HG03575 (cell line): ENCODE measurements around the gene UIMC1.

ENCODE experiments used
- ATAC-seq: cut with Tn5 transposase; IDR thresholded peaks from one replicate; pipeline ENCODE4 v1.9.1; 2021; ENCODE audit not compliant: unreplicated experiment, insufficient number of reproducible peaks, low FRiP score; ENCODE audit errors: extremely low read depth

UIMC1 gene

DNA sequence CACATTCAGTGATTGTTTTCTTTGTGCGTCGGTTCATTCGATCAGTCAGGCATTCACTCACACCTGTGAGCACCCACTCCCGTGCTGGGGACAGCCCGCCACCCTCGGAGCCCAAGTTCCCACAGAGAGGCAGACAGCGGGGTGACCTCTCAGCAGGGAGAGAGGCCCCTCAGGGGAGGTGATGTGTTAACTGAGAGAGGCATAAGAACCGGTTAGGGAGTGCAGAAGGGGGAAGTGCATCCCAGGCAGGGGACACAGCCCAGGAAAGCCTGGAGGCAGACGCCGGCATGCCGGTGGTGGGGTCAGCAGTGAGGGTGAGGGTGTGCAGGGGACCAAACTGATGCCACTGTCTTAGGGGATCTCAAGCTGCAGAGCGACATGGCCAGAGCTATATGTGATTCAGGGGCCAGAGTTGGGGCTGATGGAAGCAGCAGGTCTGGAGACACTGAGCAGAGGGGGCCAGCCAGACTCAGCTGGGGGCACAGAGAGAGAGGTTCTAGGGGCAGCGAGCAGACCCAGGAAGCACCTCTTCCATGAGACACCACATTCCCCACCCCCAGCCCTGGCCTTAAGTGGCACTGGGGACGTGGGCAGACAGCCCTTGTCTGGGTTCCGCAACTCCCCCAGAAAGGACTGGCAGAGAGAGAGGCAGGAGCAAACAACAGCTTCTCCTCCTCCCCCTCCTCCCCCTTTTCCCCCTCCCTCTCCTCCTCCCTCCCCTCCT lies 143.4 kb downstream of the UIMC1 start:
- no peak for ATAC-seq

DNA sequence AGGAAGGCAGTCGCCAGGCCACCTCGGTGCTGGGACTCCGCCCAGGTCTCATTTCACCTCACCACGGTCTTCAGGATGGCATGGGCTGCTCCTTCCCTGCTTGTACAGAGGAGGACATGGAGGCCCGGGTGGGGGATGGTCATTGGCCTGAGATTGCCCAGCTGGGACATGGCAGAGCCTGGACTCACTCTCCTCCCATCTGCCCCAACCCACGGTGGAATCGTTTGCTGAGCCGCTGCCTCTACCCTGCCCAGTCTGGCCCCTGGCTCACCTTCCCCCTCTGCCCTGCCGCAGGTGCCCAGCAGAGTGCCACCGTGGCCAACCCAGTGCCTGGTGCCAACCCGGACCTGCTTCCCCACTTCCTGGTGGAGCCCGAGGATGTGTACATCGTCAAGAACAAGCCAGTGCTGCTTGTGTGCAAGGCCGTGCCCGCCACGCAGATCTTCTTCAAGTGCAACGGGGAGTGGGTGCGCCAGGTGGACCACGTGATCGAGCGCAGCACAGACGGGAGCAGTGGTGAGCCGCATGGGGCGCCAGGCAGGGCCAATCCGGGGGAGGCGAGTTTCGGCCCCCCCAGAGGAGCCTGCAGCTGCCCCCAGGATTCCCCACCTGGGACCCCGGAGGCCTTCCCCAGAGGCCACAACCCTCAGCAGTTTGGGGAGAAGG lies 144.1 kb downstream of the UIMC1 start:
- ATAC-seq, result no peak

DNA sequence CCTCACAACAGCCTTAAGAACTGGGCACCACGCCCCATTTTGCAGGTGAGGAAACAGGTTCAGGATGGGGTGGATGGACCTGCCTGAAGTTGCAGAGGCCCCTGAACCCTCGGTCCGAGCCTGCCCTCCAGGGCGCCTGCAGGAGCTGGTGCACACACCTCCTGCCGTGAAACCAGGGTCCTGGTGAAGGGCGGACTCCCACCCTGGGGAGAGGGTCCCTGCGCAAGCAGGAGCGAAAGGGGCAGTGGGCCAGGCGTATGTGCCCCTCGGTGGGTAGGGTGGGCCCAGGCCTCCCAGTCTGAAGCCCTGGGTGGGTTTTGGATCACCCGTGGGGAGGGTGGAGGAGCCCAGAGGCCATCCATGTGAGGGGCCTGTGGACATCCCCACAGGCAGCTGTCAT lies 145.3 kb downstream of the UIMC1 start:
- ATAC-seq, result no peak

DNA sequence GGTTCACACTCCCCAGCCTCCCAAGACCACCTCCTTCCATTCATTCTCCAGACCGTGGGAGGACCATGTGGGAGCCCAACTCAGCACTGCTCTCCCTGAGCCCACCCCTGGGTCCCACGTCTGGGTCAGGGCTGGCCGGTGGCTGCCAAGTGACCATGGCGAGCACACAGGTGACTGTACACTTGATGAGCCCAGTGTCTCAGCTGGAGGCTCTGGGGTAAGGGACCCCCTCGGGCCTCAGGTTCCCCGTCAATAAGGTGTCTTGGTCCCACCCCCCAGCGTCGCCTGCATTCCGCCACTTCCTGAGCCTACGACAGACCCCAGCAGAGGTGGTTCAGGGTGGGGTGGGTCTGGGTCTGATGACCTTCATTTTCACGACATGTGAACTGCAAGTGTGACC lies 146.2 kb downstream of the UIMC1 start:
- no peak for ATAC-seq

DNA sequence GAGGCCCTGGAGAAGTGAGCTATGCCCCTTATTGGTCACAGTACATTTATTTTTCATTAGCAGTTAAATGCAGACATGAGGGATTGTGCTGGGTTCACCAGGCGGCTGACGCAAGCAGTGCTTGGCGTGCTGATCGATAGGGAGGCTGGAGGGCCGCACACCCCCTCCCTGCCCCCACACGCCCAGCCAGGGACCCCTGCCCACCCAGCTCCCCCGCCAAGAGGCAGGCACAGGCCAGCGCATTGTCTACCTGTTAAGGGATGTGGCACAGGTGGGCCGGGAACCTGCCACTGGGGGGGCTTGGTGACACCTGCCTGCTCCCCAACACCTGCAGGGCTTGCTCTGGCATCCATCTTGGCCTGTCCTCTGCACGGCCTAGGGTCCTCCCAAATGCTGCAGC lies 146.7 kb downstream of the UIMC1 start:
- no peak for ATAC-seq

DNA sequence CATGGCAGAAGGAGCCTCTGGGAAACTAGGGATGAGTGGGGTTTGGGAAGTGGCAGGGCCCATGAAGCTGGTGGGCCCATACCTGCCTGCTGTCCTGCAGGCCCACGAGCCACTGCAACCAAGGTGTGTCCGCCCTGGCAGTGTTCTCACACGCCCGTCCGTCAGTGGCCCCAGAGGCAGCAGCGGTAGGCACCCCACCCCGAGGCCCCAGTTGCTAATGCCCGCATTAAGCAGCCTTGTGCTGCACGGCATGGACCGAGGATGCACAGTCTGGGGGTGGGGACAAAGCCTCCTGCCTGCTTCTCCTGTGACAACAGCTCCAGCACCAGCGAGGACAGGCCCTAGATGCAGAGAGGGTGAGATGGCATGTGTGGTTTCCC lies 148.7 kb downstream of the UIMC1 start:
- ATAC-seq, result no peak

DNA sequence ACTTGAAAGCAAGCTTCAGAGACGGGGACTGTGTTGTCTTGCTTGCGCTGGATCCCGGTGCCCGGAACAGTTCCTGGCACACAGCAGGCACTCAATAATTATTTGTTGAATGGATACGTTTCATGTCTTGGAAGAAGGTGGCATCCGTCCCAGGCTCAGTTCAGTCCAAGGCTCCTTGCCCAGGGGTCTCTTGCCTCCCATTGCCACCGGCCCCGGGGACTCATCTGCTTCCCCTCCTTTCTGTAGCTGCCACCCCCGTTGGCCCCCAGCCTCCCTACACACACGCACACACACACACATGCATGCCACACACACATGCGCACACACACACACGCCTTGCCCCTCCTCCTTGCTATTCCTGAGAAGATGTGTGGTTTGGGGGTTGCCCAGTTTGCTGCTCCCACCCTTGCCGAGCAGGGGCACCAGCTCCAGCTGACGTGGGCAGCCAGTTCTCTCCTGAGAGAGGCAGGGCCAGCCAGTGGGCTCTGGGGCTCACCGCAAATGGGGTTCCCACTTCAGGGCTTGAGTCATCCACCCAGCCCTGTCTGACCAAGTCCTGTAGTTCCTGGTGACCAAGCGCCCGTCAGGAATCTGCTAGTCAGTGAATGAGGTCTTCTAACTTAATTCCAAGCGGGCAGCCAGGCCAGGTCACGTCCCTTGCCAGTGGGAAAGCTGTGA lies 149.2 kb downstream of the UIMC1 start:
- ATAC-seq, result no peak

DNA sequence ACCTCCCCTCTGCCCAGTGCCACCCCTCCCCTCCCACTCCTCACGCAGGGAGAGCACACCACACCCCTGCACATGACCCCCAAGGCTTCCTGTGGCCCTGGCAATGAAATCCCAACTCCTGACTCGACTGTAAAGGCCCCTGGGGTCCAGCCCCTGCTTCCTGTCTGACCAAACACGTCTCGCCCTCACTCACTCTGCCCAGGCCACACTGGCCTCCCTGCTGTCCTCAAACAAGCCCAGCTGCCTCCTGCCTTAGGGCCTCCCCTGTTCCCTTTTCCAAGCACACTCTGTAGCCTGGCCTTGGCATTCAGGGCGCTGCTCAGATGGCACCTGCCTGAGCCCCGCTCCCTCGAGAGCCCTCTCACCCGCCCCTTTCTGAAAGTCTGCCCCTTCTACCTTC lies 149.8 kb downstream of the UIMC1 start:
- ATAC-seq, result no peak

DNA sequence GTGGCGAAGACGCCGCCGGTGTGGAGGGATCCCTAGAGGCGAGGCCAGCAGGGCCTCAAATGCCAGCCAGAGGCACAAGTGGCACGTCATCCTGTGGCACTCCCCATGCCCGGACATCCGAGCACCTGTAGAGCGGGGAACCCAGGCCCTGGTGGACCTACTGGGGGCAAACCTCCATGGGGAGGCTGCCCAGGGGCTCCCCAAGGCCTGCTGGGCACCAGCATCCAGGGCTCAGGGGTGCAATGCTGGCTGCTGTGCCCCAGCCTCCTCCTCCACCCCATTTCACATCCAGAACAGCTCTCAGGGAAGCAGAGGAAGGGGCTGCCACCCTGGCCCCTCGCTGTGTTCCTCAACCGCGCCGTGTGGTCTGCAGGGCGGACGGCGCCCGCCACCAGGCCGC lies 151.0 kb downstream of the UIMC1 start:
- ATAC-seq, result no peak
